ENCODE measurements around the gene WDR45B.

DNA sequence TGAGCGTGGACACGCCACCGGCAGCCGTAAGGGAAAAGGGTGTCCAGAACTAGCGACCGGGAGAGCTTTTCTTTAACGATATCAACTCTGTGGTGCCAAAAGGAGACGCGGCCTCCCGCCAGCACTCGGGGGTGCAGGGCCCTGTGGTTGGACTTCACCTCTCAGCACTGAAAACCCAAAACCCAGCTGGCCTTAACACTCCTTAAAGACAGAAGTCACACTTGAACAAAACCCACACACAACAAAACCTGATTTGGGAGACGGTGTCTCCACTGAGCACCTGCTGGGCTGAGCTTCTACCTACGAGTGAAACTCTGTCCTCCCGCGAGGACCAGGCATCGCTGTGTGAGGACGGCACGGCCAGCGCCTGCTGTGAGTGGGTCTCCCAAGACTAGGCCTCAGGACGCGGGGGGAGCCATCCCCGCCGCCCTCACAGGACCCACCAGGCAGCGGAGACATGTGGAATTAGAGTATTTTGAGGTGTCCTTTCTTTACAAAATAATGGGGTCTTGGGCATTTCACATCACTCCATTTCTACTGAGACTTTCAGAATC is 46.7 kb downstream of the WDR45B start:
- no peak for TF ChIP-seq ZC3H10 (CRISPR knock-in tag; IDR thresholded peaks at IDR 0.05)
- TF ChIP-seq, protein P1, sequence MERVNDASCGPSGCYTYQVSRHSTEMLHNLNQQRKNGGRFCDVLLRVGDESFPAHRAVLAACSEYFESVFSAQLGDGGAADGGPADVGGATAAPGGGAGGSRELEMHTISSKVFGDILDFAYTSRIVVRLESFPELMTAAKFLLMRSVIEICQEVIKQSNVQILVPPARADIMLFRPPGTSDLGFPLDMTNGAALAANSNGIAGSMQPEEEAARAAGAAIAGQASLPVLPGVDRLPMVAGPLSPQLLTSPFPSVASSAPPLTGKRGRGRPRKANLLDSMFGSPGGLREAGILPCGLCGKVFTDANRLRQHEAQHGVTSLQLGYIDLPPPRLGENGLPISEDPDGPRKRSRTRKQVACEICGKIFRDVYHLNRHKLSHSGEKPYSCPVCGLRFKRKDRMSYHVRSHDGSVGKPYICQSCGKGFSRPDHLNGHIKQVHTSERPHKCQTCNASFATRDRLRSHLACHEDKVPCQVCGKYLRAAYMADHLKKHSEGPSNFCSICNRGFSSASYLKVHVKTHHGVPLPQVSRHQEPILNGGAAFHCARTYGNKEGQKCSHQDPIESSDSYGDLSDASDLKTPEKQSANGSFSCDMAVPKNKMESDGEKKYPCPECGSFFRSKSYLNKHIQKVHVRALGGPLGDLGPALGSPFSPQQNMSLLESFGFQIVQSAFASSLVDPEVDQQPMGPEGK (CRISPR knock-in tag; IDR thresholded peaks at IDR 0.05; ENCODE audit: borderline replicate concordance): no peak
- no peak for TF ChIP-seq ARNTL (CRISPR knock-in tag; IDR thresholded peaks at IDR 0.05; ENCODE audit: borderline replicate concordance, low read depth)
- TF ChIP-seq RARB (CRISPR knock-in tag; IDR thresholded peaks at IDR 0.05): no peak
- TF ChIP-seq ZNF70 (CRISPR knock-in tag; IDR thresholded peaks at IDR 0.05): no peak
- no peak for TF ChIP-seq ESRRG (CRISPR knock-in tag; IDR thresholded peaks at IDR 0.05)
- TF ChIP-seq, protein P2, sequence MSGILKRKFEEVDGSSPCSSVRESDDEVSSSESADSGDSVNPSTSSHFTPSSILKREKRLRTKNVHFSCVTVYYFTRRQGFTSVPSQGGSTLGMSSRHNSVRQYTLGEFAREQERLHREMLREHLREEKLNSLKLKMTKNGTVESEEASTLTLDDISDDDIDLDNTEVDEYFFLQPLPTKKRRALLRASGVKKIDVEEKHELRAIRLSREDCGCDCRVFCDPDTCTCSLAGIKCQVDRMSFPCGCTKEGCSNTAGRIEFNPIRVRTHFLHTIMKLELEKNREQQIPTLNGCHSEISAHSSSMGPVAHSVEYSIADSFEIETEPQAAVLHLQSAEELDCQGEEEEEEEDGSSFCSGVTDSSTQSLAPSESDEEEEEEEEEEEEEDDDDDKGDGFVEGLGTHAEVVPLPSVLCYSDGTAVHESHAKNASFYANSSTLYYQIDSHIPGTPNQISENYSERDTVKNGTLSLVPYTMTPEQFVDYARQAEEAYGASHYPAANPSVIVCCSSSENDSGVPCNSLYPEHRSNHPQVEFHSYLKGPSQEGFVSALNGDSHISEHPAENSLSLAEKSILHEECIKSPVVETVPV (CRISPR knock-in tag; IDR thresholded peaks at IDR 0.05): no peak
- TF ChIP-seq CSDC2 (CRISPR knock-in tag; IDR thresholded peaks at IDR 0.05): no peak
- no peak for TF ChIP-seq GLIS3 (CRISPR knock-in tag; IDR thresholded peaks at IDR 0.05)
- no peak for TF ChIP-seq PPARA (CRISPR knock-in tag; IDR thresholded peaks at IDR 0.05; ENCODE audit: borderline replicate concordance)
- no peak for TF ChIP-seq ZNF565 (CRISPR knock-in tag; conservative IDR thresholded peaks at IDR 0.05; ENCODE audit: low read depth)
- no peak for TF ChIP-seq TCF4 (CRISPR knock-in tag; IDR thresholded peaks at IDR 0.05; ENCODE audit: borderline replicate concordance)
- no peak for TF ChIP-seq ZFP30 (CRISPR knock-in tag; IDR thresholded peaks at IDR 0.05)
